Bone marrow (tissue), 2 donors: ENCODE data around the gene RIPPLY3.

Source experiments
- DNase-seq, 2 donors: peaks; one replicate each; lab custom pipeline; 2025; lab: John Stamatoyannopoulos, UW

Gene RIPPLY3

DNA sequence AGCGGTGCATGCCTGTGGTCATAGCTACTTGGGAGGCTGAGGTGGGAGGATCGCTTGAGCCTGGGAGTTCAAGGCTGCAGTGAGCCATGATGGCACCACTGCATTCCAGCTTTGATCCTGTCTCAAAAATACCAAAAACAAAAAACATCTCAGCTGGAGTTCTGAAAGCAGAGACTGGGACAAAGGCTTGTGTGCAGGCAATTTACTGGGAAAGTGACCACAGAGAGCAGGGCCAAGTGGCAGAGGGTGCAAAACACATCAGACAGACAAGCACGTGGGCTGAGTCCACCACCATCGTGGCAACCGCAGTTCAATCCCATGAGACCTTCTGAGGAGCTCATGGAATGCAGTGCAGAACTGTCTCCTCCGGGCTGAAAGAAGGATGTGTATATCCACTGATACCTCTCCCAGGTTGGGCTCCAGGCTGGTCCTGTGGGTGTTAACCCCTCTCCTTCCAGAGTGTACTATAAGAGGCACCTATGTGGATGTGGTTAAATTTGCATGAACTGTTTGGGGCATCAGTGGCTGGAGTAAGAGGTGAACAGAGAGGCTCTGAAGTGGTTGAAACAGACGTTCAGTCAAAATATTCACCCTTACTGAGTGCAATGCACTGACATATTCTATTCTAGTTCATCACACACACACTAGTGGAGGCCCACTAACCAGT is 55.6 kb downstream of the RIPPLY3 start:
- no peak for DNase-seq

DNA sequence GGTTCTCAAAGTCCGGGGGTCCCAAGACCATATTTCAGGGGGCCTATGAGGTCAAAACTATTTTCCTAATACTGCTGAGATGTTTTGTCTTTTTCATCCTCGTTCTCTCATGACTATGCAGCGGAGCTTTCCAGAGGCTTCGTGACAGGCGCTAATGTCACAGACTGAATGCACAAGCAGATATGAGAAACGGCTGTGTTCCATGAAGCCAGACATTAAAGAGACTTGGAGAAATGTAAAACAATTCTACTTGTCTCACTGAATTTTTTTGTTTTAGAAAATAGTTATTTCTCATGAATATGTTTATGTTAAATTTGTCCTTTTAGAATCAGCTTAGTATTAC is 56.1 kb downstream of the RIPPLY3 start:
- DNase-seq: no peak

DNA sequence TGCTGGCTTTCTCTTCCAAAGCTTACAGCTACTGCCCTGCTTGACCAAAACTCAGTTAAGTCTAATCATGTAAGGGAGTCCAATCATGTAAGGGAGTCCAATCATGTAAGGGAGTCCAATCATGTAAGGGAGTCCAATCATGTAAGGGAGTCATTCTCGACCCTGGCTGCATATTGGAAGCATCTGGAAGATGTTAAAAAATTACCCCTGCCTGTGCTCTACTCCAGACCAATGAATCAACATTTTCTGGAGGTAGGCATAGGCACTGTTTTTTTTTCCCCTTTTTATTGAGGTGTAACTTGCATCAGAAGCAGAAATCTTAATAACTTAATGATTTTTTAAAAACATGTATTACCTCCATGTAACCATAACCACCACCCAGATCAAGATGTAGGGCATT is 56.9 kb downstream of the RIPPLY3 start:
- no peak for DNase-seq

DNA sequence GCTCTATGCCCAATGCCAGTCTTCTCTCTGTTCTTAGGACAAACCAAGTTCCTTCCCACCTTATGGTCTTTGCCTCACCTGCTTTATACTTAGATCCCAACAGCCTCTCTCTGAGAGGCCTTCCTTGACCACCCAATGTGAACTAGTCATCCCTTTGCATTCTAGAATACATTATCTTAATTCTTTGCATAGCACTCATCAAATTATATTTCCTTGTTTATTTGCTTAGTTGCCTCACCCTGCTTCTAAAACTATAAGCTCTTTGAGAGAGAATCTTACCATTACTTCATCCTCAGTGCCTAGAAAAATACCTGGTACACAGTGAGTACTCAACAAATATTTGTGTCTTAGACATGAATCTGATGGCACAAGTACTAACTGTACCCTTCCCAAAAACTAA is 58.3 kb downstream of the RIPPLY3 start:
- DNase-seq: no peak

DNA sequence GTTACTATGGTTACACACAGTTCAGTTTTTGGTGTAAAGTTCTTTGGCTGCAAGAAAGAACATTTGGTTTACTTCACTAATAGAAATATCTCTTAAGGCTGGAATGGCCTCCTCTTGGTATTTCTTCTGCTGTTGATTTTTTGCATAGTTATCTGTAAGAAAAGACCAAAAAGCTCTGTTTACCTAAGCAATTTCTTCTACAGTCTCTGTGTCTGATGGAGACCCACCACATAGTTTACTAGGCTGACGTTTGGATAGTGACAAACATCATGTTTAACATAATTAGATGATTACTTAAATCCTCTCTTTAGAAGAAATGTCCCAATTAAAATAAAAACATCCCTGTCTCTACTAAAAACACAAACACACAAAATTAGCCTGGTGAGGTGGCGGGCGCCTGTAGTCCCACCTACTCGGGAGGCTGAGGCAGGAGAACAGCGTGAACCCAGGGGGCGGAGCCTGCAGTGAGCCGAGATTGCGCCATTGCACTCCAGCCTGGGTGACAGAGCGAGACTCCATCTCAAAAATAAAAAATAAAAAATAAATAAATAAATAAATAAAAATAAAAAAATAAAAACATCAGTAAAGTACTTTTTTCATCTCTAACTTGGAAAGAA is 59.2 kb downstream of the RIPPLY3 start:
- DNase-seq: no peak
